GM04504 (cell line): Measurements from ENCODE around the gene TBCC.
A peak's percentile ranks its signal among the peaks of the same experiment; 100 is the strongest.
"Not testable (repeated sequence)": the region's sequence is repeated elsewhere in the genome, so short reads cannot be mapped to it uniquely, and the experiment has no call there.

ENCODE experiments used
- DNase-seq: peaks from one replicate; pipeline ENCODE4 v3.0.0-alpha.2; 2012; ENCODE audit warnings: low read depth

The TBCC gene, protein sequence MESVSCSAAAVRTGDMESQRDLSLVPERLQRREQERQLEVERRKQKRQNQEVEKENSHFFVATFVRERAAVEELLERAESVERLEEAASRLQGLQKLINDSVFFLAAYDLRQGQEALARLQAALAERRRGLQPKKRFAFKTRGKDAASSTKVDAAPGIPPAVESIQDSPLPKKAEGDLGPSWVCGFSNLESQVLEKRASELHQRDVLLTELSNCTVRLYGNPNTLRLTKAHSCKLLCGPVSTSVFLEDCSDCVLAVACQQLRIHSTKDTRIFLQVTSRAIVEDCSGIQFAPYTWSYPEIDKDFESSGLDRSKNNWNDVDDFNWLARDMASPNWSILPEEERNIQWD

DNA sequence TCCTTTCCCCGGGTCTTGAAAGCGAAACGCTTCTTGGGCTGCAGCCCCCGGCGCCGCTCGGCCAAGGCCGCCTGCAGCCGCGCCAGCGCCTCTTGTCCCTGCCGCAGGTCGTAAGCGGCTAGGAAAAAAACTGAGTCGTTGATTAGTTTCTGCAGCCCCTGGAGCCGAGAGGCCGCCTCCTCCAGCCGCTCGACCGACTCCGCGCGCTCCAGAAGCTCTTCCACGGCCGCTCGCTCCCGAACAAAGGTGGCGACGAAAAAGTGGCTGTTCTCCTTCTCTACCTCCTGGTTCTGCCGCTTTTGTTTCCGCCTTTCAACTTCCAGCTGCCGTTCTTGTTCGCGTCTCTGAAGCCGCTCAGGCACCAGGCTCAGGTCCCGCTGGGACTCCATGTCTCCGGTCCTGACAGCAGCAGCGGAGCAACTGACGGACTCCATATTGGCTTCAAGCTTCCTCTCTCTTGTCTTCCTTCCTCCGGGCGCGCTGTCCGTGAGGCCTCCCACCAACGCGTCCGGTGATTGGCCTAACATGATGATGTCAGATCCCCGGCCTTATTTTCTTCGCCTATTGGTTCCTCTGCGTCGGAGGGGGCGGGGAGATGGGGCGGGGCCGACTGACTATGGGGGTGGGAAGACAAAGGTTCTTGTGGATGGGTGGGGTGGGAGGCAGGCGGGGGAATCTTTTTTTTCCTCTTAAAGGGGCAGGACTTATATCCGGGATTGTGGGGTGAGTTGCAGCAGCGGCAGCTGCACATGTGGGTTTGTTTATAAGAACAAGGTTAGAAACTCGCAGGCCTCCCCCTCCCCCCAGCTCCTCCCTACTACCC lies at the start of gene TBCC:
TBCC (minus strand) TSS at position 464 of the 823 bp plus-strand sequence; CDS start at position 434, 30 bp downstream.
- DNase-seq: peak; percentile 98

DNA sequence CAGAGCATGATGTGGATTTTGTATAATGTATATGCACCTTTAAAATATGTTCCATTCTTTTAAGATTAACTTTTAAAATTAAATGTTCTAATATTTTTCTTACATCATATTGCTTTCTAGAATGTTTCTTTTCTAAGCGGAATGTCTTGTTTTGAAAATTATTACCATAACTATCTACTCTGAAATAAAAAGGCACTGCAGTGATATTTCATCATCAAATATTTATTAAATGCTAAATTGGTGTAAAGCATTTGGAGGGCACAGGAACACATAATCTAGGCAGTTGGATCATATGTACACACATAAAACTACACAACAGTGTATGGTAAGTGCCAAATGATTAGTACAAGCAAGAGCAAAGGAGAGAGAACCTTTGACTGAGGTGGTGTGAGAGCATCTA lies 49.7 kb upstream of the TBCC start:
- no peak for DNase-seq

DNA sequence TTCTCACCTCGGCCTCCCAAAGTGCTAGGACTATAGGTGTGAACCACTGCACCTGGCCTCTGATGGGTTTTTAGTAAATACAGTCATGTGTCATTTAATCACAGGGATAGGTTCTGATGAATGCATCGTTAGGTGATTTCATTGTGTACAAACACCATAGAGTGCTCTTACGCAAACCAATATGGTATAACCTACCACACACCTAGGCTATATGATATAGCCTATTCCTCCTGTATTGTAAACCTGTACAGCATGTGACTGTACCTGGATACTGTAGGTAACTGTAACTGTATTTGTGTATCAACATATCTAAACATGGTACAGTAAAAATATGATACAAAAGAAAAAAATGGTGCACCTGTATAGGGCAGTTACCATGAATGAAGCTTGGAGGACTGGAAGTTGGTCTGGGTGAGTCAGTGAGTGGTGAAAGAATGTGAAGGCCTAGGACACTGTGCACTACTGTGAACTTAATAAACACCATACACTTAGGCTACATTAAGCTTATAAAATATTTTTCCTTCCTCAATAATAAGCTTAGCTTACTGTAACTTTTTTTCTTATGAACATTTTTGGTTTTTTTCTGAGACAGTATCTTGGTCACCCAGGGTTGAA lies 45.9 kb upstream of the TBCC start:
- no peak for DNase-seq

DNA sequence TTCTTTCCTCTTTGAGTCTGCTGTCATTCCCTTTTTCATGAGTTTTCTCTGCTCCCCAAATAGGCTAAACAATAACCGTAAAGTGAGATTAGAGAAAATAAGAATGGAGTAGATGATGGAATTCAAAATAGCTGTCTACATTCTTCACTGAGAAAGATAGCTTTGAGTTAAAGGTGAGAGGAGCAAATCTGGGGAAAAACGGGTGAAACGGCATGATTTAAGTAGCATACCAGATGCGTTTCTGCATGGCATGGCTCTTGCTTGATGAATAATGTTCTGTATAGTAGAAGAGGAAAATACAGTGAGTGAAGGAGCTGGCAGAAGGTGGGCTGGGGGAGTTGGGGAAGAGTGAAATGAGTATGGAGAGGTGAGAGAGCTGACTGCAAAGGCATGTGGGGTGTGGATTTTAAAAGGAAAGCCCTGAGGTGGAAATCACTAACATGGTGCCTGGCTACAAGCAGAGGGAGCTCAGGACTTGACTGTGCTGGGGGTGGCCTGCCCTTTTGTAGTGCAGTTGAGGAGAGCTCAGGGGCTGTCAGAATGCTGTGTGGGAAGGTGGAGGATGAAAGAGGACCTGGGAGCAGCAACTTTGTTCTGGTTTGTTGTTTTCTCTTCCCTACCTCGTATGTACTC lies 44.8 kb upstream of the TBCC start:
- DNase-seq: no peak

DNA sequence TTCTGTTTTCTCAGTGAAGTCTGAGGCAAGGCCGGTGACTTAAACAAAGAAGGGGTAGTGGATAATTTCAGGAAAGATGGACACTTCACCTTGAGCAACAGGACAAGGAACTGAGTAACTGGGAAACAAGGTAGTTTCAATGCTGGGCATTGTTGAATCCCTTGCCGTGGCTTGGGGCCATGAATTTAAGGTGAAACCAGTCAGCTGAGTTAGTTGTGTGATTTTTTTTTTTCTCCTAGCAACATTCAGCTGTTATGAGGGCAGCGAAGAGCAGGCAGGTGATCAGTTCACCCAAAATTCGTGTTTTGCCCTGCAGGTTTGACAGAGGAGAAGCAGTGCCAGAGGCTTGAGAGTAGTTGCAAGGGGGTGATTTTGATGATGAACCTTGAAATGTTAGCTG lies 42.8 kb upstream of the TBCC start:
- no peak for DNase-seq

DNA sequence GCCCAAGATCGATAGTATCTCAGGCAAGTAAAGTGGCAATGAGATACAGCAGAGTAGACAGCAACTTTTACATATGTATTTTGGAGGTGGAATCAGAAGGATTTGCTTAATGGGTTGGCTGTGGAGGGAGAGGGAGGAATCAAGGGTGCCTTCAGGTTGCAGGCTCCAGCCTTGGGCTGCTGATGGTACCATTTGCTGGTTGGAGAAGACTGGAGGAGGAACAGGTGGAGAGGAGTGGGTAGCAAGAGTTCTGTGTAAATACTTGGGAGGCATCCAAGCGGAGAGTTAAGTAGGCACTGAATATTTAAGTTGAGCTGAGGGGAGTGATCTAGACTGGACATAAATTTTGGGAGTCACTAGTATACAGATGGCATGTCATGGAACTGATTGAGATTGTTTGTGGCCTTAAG lies 41.2 kb upstream of the TBCC start:
- no peak for DNase-seq

DNA sequence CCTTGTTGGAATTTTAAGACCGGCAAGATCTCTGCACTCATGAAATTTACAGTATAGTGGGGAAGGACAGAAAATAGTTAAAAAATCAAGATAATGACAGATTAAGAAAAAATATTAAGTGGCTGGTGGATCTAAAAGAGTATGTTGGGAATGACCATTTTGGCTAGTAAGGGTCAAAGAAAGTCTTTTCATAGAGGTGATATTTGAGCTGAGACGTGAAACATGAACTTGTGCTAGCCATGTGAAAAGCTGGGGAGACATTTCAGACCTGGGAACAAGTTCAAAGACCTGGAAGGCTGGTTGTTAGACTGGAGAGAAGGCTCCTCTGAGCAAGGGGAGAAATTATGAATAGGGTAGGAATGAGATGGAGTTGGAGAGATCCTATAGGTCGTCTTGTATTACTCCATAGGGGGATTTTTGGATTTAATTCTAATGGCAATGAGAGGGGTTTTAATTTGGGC lies 40.7 kb upstream of the TBCC start:
- no peak for DNase-seq

DNA sequence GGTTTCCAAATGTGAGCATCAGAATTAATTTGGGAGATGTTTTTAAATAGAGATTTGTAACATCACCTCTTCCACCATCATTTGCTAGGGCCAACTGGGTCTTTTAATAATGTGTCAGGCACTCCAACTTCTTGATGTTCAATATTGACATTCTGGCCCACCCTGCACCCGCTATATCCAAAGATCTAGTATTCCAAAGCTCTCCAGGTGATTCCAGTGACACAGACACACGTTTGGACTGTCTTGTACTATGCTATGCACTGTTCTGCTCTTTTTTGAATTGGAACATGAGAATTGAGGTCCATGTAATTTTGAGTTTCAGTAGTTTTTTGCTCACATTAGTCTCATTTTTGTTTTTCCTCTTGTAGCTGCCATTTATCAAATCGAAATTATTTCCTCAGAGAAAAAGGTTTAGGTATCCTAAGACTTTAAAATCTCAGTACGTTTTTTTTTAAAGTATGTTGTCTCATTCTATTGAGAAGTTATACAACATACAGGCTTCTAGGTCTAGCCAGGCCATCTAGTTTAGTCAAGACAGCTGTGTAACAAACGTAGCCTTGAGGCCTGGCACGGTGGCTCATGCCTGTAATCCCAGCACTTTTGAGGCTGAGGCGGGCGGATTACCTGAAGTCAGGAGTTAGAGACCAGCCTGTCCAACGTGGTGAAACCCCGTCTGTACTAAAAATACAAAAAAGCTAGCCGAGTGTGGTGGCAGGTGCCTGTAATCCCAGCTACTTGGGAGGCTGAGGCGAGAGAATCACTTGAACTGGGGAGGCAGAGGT lies 39.0 kb upstream of the TBCC start:
- DNase-seq: no peak

DNA sequence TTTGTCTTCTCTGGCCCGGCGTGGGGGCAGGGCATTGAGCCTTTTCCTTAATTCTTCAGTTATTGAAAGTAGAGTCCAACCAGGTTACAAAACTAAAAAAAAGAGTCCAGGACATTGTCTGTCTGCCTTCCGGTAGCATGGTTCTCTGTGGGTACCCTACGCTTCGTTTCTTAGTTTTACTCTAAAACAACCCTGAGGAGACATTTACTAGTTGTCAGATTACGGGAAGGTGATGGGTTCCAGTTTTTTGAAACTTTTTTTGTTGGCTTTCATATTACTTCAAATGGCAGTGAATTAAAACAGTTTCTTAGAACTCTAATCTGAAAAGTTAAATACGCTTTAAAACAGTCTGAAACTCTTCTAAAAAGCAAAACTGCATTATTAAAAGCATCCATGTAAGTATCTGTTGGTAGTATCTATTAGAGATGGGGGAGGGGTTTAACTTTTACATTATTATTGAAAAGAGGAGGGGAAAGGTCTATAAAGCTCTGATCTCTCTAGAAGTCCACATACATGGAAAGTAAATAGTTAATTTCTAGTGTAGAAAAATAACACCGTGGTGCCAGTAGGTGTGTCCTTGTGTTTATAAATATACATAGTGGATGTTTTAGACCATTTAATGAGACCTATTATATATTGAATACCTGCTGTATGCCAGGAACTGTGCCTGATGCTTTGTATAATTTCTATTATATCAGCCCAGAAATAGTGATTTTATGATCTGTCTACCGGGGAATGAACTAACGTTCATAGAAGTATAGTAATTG lies 38.2 kb upstream of the TBCC start:
- DNase-seq: no peak

DNA sequence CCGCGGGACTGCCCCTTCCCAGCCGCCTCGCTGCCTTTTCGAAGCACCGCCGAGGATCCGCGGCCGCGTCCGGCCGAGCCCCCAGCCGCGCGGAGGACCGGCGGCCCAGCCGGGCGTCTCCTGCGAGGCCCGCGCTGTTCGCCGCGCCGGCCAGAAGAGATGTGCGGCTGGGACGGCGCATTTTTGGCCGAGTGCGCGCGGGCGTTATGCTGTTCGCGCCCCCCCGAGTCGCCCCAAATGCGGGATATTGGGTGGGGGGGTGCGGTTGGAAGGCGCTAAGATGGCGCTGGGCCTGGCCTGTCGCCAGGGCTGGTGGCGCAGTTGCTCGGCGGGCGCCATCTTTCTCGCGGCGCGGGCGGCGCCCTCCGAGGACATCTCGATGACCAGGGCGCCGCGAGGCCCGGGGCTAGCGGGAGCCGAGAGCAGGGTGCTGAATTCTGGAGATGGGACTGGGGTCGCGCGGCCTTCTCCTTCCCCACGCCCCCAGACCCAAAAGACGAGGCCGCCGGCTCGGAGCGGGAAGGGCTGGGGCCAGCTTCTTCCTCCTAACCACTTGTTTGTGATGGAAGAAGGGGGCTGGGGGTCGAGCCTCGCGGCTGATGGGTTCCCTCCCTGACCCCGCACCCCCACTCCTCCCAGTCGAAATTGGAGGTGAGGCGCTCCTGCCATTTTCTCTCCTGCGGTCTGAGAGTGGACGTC lies 37.4 kb upstream of the TBCC start:
- peak; percentile 46 for DNase-seq

DNA sequence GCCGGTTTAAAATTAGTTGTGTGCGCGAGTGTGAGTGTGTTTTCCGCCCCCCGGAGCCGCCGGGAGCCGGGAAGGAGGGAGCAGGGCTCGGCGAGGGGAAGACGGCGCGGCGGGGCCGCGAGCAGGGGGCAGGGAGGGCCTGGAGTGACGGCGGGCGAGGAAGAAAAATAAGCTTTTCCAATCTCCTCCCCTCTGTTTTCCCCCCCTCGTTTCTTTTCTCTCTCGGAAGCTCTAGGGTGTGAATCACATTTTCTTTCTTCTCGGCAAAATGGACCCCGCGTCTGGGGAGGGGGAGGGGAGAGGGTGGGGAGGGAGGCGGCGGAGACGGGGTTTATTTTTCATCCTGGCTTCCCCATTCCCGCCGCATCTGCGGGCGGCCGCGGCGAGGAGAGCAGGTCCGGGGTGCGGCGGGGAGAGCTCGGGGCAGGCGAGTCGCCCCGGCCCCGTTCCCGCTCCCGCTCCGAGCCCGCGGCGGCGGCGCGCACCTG lies 36.8 kb upstream of the TBCC start:
- DNase-seq: peak; percentile 74

DNA sequence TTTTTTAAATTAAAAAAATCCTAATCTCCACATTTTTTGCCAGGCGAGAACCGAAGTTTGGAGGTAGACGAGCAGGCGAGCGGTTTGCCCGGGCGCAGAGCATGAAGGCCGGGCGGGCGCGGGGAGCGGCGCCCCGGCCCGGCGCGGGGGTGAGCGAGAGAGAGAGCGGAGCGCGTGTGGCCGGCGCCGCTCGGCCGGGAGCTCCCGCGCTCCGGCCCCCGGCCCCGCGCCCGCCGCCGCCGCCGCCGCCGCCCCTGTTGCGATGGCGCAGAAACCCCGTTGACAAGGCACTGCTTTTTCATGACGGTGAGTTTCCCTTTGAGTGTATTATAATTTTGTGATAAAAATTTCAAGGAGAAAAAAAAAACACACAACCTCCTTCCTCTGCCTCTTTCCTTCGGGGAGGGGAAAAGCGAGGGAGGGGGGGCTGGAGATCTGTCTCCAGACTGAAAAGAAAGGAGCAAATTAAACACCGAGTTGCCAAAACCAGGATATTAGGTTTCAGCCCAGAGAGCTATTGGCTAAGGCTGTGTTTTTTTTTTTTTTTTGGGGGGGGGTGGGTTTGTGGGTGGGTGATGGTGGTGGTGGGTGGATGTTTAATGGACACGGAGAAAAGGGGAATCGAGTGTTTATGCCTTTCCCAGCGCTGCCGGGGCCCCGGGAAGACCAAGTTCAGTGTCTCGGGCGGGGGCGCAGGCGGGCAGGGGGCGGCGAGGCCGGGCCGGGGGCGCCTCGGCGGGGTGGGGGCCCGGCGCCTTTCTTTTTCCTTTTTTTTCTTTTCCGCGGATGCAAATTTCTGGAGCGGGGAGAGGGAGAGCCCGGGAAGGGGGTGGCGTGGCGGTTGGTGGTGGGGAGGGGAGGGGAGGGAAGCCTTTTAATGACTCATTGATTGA lies 36.1 kb upstream of the TBCC start, which contains the start of gene BICRAL:
BICRAL (plus strand) TSS at position 257 of the 893 bp plus-strand sequence. CDS start 39,971 bp downstream, outside the sequence.
- peak; percentile 62 for DNase-seq

DNA sequence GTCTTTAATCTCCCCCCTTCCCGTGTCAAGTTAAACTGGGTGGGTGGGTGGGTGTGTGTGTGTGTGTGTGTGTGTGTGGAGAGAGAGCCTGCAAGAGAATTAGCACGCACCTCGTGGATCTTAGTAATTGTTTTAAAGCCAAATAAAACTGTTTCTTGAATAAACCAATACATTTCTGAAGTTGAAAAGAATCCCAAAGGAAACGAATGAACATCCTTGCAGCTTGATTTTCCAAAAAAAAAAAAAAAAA lies 35.6 kb upstream of the TBCC start:
- DNase-seq: no peak

DNA sequence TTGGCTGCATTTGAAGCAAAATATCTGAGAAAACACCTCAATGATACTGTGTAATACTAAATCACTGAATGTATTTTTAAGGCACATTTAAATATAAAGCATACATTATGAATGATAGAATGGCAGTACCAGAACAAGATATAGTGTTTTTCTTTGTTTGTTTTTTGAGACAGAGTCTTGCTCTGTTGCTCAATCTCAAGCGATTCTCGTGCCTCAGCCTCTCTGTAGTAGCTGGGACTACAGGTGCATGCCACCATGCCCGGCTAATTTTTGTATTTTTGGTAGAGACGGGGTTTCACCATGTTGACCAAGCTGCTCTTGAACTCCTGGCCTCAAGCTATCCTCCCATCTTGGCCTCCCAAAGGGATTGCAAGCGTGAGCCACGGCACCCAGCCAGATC lies 33.6 kb upstream of the TBCC start:
- no peak for DNase-seq

DNA sequence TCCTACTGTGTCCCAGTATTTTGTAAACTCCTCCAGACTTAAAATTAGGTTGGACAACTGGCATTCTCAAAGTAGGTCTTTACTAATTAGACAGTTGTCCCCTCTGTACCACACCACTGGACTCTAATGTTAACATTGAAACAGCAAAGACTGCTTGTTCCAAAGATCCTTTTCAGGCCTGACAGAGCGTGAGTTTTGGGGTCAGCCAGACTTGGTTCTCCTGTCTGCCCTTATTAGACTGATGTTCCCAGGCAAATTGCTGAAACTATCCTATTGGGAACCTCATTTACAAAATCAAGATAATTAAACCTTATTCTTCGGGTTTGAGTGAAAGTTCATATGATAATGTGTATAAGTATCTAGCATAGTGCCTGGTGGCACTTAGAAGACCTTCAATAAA lies 32.2 kb upstream of the TBCC start:
- DNase-seq: no peak

DNA sequence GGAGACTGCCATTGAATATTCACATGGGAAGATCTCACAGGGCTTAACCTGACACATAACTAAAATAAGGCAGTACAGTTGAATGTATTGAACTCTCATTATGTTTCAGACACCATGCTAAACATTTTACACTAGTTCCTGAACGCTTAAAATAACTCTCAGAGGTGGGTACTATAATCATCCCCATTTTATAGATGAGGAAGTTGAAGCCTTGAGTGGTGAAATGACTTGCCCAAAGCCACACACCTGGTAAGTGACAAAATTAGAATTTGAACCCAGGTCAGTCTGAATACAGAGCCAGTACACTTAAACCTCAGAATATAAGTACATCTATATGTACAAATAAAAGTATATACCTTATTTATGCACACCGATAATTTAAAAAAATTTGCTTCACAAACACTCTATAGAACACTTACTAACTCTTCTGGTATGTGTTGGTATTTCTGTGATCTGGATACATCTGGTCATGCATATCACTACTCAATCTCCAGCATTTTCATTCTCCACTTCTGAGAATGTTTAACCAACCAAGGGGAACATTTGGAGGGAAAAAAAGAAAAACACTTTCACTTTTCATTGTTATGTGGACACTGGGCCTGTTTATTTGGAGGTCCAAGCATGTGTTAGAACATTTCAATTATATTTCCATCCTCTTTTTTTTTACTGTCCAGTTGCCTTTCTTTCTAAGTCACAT lies 31.4 kb upstream of the TBCC start:
- no peak for DNase-seq

DNA sequence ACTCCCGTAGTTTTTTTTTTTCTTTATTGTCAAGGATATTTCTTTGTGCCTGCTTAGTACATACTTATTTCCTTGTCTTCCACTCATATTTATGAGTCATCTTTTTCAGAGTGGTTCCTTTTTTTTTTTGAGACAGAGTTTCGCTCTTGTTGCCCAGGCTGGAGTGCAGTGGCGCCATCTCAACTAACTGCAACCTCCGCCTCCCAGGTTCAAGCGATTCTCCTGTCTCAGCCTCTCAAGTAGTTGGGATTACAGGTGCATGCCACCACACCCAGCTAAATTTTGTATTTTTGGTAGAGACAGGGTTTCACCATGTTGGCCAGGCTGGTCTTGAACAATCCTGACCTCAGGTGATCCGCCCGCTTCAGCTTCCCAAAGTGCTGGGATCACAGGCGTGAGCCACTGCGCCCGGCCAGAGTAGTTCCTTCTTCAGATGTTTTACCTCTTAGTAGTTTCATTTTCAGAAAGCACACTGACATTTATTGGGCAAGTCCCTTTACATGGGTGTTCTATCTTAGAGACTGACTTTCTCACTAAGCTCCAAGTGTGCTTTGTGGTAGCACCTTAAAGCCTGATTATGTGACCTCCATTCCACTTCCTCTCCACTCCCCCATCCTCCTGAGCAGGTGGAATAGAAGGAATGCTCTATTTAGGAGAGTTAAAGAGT lies 29.1 kb upstream of the TBCC start:
- DNase-seq: not testable (repeated sequence)

DNA sequence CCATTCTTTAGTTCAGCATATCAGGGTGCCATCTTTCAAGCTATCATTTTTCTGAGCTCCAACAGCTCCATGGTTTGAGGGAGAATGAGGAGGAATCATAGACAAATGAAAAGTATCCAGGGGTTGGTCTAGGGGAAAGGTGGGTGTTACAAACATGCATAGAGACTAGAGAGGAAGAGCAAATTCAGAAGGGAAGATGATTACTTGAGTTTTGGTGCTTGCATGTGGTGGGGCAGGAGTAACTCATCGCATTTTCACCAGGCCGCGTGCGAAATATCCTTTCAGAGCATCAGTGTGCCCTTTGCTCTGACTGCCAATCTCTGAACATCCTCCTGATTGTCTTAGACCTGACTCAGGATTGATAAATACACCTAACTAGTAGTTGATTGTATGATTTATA lies 28.3 kb upstream of the TBCC start:
- DNase-seq: no peak
